ENCODE measurements around the gene ENTPD6. TPM values are rescaled to one million over a fixed set of nuclear protein-coding genes. Genes with fewer than 3 reads are reported as not detected.

Gene ENTPD6
- polyA plus RNA-seq, 4 donors, result 84.1 to 242 (median 140) TPM

DNA sequence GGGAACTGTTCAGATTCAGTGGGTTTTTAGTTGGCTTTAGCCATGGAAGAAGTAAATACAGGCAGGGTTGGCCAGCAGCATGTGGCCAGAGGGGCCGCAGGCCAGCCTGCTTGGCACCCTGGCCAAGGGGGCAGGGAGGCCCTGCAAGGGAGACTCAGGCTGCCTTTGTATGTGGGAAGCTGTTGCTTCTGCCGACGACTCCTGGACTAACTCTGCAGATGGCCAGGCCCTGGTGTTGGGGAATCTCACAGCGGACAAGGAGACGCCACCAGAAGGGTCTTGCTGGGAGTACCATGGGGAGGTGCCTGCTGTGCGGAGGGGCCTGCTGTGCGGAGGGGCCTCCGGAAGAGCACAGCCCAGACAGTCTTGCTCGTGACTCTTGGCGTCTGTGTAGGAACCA is 77.5 kb downstream of the ENTPD6 start:
- no peaks in the 10 kb centered on the region for H3K4me1 ChIP-seq (ENCODE audit: control insufficient read depth in 3 of 3, insufficient read depth in 2 of 3, low read depth in 1 of 3, low read length in 2 of 3)
- no peak for DNase-seq
- H3K9me3 ChIP-seq (ENCODE audit: control insufficient read depth in 2 of 2, insufficient read depth in 1 of 2, low read depth in 1 of 2, low read length in 1 of 2), result no peaks in the 10 kb centered on the region
- no peak overlapping the region for H3K4me3 ChIP-seq (ENCODE audit: low read depth in 1 of 3, low read length in 3 of 3)
- no peaks in the 10 kb centered on the region for H3K27me3 ChIP-seq (ENCODE audit: control insufficient read depth in 3 of 3, insufficient read depth in 3 of 3, low read length in 3 of 3)
- peaks cover 18 to 85% (median 28%) of the 10 kb centered on the region in 3 donors for H3K36me3 ChIP-seq (ENCODE audit: control insufficient read depth in 3 of 3, insufficient read depth in 2 of 3, low read depth in 1 of 3, low read length in 3 of 3)
- WGBS, 3 donors, result 93 to 97% (median 94%) methylated on average over 10 of the region's 10 CpGs
- no peak overlapping the region for H3K27ac ChIP-seq (ENCODE audit: low read depth in 1 of 3, low read length in 2 of 3)
- no peak for FAIRE-seq

DNA sequence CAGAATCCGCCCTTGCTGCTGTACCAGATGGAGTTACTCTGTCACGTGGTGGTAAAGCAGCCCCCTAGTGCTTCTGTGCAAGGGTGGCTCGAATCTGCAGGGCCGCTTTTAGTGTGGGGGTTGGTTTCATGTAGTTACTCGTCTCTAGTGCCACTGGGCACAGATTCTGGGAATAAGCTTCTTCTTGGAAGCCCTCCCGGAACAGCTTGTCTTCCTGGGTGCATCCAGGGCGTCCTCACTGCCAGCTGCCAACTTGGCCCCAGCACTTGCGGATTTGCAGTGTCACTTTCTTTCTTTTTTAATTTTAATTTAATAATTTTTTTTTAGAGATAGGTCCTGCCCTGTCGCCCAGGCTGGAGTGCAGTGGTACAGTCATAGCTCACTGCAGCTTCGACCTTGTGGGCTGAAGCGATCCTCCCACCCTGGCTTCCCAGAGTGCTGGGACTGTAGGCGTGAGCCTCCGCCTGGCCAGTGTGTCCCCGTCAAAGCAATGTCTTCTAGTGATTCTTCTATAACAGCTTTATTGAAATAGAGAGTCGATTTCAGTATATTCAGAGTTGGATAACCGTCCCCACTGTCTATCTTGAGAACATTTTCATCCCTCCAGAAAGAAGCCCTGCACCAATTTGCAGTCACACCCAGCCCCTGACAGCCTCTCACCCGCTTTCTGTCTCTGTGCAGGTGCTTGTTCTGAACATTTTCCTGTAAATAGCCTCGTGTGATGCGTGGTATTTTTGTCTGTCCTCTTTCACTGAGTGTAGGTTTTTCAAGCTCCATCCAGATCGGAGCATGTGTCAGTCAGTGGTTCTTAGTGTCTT is 78.2 kb downstream of the ENTPD6 start:
- Histone ChIP-seq H3K4me3 (ENCODE audit: low read depth in 1 of 3, low read length in 3 of 3) (no peak overlapping the region), H3K27me3 (ENCODE audit: control insufficient read depth in 3 of 3, insufficient read depth in 3 of 3, low read length in 3 of 3) (no peaks in the 10 kb centered on the region), H3K4me1 (ENCODE audit: control insufficient read depth in 3 of 3, insufficient read depth in 2 of 3, low read depth in 1 of 3, low read length in 2 of 3) (no peaks in the 10 kb centered on the region), H3K36me3 (ENCODE audit: control insufficient read depth in 3 of 3, insufficient read depth in 2 of 3, low read depth in 1 of 3, low read length in 3 of 3) (peaks cover 21 to 92% (median 29%) of the 10 kb centered on the region in 3 donors), H3K27ac (ENCODE audit: low read depth in 1 of 3, low read length in 2 of 3) (no peak overlapping the region), H3K9me3 (ENCODE audit: control insufficient read depth in 2 of 2, insufficient read depth in 1 of 2, low read depth in 1 of 2, low read length in 1 of 2) (no peaks in the 10 kb centered on the region)
- no peak for FAIRE-seq
- 91 to 95% (median 93%) methylated on average over 20 of the region's 20 CpGs for WGBS, 3 donors
- no peak for DNase-seq

DNA sequence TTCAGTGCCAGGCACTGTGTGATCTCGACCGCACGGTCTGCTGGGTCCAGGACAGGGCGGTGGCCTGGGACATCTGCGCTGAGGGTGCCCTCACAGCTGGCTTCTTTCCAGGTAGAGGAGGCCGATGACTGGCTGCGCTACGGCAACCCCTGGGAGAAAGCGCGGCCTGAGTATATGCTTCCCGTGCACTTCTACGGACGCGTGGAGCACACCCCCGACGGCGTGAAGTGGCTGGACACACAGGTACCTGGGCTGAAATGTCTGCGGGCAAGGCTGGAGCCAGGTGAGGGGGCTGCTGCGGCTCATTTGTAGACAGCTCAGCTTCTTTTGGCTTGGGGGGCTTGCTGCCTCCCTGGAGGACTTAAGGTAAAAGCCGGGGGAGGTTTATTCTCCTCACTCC is 79.0 kb downstream of the ENTPD6 start:
- 91 to 97% (median 96%) methylated on average over 20 of the region's 20 CpGs for WGBS, 3 donors
- no peak for FAIRE-seq
- DNase-seq, result no peak
- no peaks in the 10 kb centered on the region for H3K27me3 ChIP-seq (ENCODE audit: control insufficient read depth in 3 of 3, insufficient read depth in 3 of 3, low read length in 3 of 3)
- no peak overlapping the region for H3K27ac ChIP-seq (ENCODE audit: low read depth in 1 of 3, low read length in 2 of 3)
- peaks cover 15 to 92% (median 27%) of the 10 kb centered on the region in 3 donors for H3K36me3 ChIP-seq (ENCODE audit: control insufficient read depth in 3 of 3, insufficient read depth in 2 of 3, low read depth in 1 of 3, low read length in 3 of 3)
- no peaks in the 10 kb centered on the region for H3K4me1 ChIP-seq (ENCODE audit: control insufficient read depth in 3 of 3, insufficient read depth in 2 of 3, low read depth in 1 of 3, low read length in 2 of 3)
- no peaks in the 10 kb centered on the region for H3K9me3 ChIP-seq (ENCODE audit: control insufficient read depth in 2 of 2, insufficient read depth in 1 of 2, low read depth in 1 of 2, low read length in 1 of 2)
- no peak overlapping the region for H3K4me3 ChIP-seq (ENCODE audit: low read depth in 1 of 3, low read length in 3 of 3)

DNA sequence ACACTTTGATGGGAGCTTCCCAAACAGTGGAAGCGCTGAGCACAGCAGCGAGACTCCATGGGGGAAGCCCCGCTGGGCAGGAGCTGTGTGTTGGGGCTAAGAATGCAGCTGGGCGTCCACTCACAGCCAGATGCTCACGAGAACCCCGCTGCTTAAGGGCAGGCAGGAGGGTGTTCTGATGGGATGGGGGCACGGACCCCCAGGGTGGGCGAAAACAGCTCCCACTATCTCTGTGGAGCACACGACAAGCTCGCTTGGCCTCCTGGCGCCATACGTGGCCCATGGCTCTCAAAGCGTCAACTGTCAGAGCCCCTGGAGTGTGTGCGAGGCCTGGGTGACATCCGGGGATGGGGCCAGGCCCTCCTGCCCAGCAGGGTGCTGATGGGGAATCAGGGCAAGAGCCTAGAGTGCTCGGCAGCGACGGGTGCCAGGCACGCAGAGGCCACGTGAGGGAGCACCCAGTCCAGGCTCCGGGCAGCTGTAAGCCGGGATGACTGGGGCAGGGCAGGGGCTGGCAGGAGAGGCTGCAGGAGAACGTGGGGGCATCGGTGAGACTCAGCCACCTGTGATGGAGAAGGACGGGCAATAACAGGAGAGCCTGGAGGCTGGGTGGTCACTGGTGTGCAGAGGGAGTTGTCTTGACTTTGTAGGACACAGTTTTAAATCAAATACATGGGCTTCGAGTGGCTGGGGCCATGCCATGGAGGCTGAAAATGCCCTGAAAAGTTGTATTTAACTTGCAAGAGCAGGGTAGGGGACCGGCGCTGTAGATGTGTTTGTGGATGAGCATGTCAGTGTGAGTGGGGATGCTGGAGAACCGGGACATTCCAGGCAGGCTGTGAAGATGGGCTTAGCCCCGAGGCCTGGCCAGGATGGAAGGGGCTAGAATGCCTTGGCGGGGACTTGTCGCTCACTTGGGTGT is 79.6 kb downstream of the ENTPD6 start:
- Histone ChIP-seq H3K9me3 (ENCODE audit: control insufficient read depth in 2 of 2, insufficient read depth in 1 of 2, low read depth in 1 of 2, low read length in 1 of 2) (no peaks in the 10 kb centered on the region), H3K27ac (ENCODE audit: low read depth in 1 of 3, low read length in 2 of 3) (no peak overlapping the region), H3K4me3 (ENCODE audit: low read depth in 1 of 3, low read length in 3 of 3) (no peak overlapping the region), H3K27me3 (ENCODE audit: control insufficient read depth in 3 of 3, insufficient read depth in 3 of 3, low read length in 3 of 3) (no peaks in the 10 kb centered on the region), H3K4me1 (ENCODE audit: control insufficient read depth in 3 of 3, insufficient read depth in 2 of 3, low read depth in 1 of 3, low read length in 2 of 3) (no peaks in the 10 kb centered on the region), H3K36me3 (ENCODE audit: control insufficient read depth in 3 of 3, insufficient read depth in 2 of 3, low read depth in 1 of 3, low read length in 3 of 3) (peaks cover 16 to 94% (median 28%) of the 10 kb centered on the region in 3 donors)
- WGBS, 3 donors, result 93 to 97% (median 95%) methylated on average over 32 of the region's 32 CpGs
- DNase-seq (no peak), FAIRE-seq (no peak)

DNA sequence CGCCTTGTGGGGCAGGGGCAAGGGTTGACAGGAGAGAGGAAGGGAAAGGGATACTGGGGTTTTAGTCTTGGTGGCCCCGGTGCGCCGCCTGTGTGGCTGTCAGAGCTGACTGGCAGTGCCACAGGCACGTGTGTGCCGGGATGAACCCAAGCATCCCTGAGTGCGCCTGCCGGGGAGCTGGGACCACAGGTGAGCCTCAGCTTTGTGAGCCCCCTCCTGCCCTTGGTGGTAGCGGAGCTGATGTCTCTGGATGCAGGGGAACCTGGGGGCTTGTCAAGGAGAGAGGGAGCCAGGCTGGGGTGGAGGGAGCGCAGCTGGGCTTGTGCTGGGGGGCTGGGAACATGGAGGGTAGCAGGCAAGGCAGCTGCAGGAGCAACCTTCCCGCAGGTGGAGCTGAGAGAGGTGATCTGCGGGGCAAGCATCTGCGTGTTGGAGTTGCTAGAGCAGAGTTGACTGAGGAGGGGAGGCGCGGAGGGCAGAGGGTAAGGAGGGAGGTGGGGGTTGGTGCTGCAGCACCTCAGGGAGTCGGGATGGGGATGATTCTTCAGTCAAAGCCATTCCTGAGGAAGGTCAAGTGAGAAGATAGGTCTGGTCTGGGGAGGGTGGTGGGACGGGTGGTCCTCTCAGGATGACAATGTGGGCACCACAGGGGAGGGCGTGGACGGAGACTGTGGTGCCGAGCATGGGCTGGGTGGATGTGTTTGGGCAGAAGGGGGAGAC is 80.5 kb downstream of the ENTPD6 start:
- FAIRE-seq, result no peak
- WGBS, 3 donors, result 95 to 98% (median 96%) methylated on average over 16 to 20 of the region's 20 CpGs
- DNase-seq, result no peak

More for the DNA sequence above, 80.5 kb downstream of the ENTPD6 start:
- H3K36me3 ChIP-seq (ENCODE audit: control insufficient read depth in 3 of 3, insufficient read depth in 2 of 3, low read depth in 1 of 3, low read length in 3 of 3), result peaks cover 17 to 96% (median 27%) of the 10 kb centered on the region in 3 donors
- H3K4me3 ChIP-seq (ENCODE audit: low read depth in 1 of 3, low read length in 3 of 3), result no peak overlapping the region
- H3K9me3 ChIP-seq (ENCODE audit: control insufficient read depth in 2 of 2, insufficient read depth in 1 of 2, low read depth in 1 of 2, low read length in 1 of 2), result no peaks in the 10 kb centered on the region
- H3K4me1 ChIP-seq (ENCODE audit: control insufficient read depth in 3 of 3, insufficient read depth in 2 of 3, low read depth in 1 of 3, low read length in 2 of 3), result no peaks in the 10 kb centered on the region
- H3K27ac ChIP-seq (ENCODE audit: low read depth in 1 of 3, low read length in 2 of 3), result no peak overlapping the region
- H3K27me3 ChIP-seq (ENCODE audit: control insufficient read depth in 3 of 3, insufficient read depth in 3 of 3, low read length in 3 of 3), result no peaks in the 10 kb centered on the region

Other genes starting within 250 kb of the ENTPD6 start
- 1 to 10 TPM in 3 of 4 donors, under 1 TPM in 1; 0.89 to 4.9 (median 2.8) TPM for gene CST7, start 246.4 kb upstream of the ENTPD6 start, polyA plus RNA-seq
- gene APMAP, start 203.0 kb upstream of the ENTPD6 start, polyA plus RNA-seq, result 10 to 100 TPM; 12.3 to 50.9 (median 34.1) TPM
- 100 to 1,000 TPM in 1 of 4 donors, 10 to 100 TPM in 3; 27.9 to 106 (median 55.4) TPM for gene ACSS1, start 137.6 kb upstream of the ENTPD6 start, polyA plus RNA-seq
- gene VSX1, start 113.6 kb upstream of the ENTPD6 start, polyA plus RNA-seq, result under 1 TPM in 1 of 4 donors, not detected in 3; 0.04 TPM
- gene PYGB, start 52.4 kb downstream of the ENTPD6 start, polyA plus RNA-seq, result 10 to 100 TPM; 25.7 to 38.4 (median 32.7) TPM
- gene ABHD12, start 195.1 kb downstream of the ENTPD6 start, polyA plus RNA-seq, result 10 to 100 TPM; 28.0 to 93.9 (median 54.9) TPM
- gene GINS1, start 212.0 kb downstream of the ENTPD6 start, polyA plus RNA-seq, result 1 to 10 TPM in 2 of 4 donors, under 1 TPM in 2; 0.81 to 9.5 (median 4.4) TPM